Activated CD4-positive, alpha-beta T cell treated with anti-CD3 and anti-CD28 coated beads for 4 hours (primary cell): ENCODE data around the gene RARB.

ENCODE experiments used
- DNase-seq, 2 donors: peaks; one replicate each; pipeline ENCODE4 v3.0.0-alpha.2; 2020

RARB gene

GRCh38 chr3:25619382-25619781 lies 191.3 kb downstream of the RARB start:
- DNase-seq: no peak

- no peak for DNase-seq
Measured at GRCh38 chr3:25620493-25620892, 192.4 kb downstream of the RARB start.

GRCh38 chr3:25621087-25621486 lies 193.0 kb downstream of the RARB start:
- DNase-seq: no peak

GRCh38 chr3:25631989-25632388 lies 203.9 kb downstream of the RARB start:
- DNase-seq: no peak

GRCh38 chr3:25633919-25634318 lies 205.9 kb downstream of the RARB start:
- DNase-seq: no peak

GRCh38 chr3:25635038-25635437 lies 207.0 kb downstream of the RARB start:
- no peak for DNase-seq
